ENCODE data around the gene ZZZ3. TPM values are rescaled to one million over a fixed set of nuclear protein-coding genes. Genes with fewer than 3 reads are reported as not detected.

ZZZ3 gene
- total RNA-seq, 1 donor from 2014 or later: 106 TPM

- H3K9ac ChIP-seq: no peak overlapping the region
- peaks cover 26% of the 10 kb centered on the region for H3K36me3 Mint-ChIP-seq
- H3K4me3 Mint-ChIP-seq: no peak overlapping the region
- H3K27me3 ChIP-seq: no peaks in the 10 kb centered on the region
- H3K4me2 ChIP-seq: no peak overlapping the region
- H3K9me3 ChIP-seq (ENCODE audit: low read depth): no peaks in the 10 kb centered on the region
- no peak for DNase-seq (ENCODE audit: low spot score)
- no peaks in the 10 kb centered on the region for H4K20me1 ChIP-seq (ENCODE audit: low read depth)
- H3K27me3 Mint-ChIP-seq (ENCODE audit: insufficient read depth, low read depth): no peaks in the 10 kb centered on the region
- H3K27ac ChIP-seq: no peak overlapping the region
- H3K4me1 Mint-ChIP-seq: no peaks in the 10 kb centered on the region
- no peak for TF ChIP-seq CTCF (IDR thresholded peaks at IDR 0.05)
- TF ChIP-seq EZH2 (IDR thresholded peaks at IDR 0.05): no peak
- TF ChIP-seq EZH2phosphoT487 (IDR thresholded peaks at IDR 0.05): no peak
- H3K36me3 ChIP-seq: peaks cover 33% of the 10 kb centered on the region
- H2AFZ ChIP-seq (replicated peaks): no peak overlapping the region
- H3F3A ChIP-seq (ENCODE audit: low read depth): no peaks in the 10 kb centered on the region
- H3K79me2 ChIP-seq (ENCODE audit: low read depth): no peaks in the 10 kb centered on the region
- no peak overlapping the region for H3K27ac Mint-ChIP-seq
- no peaks in the 10 kb centered on the region for H3K4me1 ChIP-seq
- no peaks in the 10 kb centered on the region for H3K9me3 Mint-ChIP-seq
- H3K4me3 ChIP-seq: no peak overlapping the region
Observed at GRCh38 chr1:77718181-77718580, 35.7 kb upstream of the ZZZ3 start.

GRCh38 chr1:77716065-77716464, 33.6 kb upstream of the ZZZ3 start:
- Histone ChIP-seq H3K9me3 (ENCODE audit: low read depth) (no peaks in the 10 kb centered on the region), H3K4me3 (no peak overlapping the region), H3K4me1 (no peaks in the 10 kb centered on the region), H4K20me1 (ENCODE audit: low read depth) (no peaks in the 10 kb centered on the region), H2AFZ (replicated peaks) (no peak overlapping the region), H3F3A (ENCODE audit: low read depth) (no peaks in the 10 kb centered on the region), H3K27me3 (no peaks in the 10 kb centered on the region), H3K27ac (no peak overlapping the region), H3K9ac (no peak overlapping the region), H3K36me3 (peaks cover 15% of the 10 kb centered on the region), H3K79me2 (ENCODE audit: low read depth) (no peaks in the 10 kb centered on the region), H3K4me2 (no peak overlapping the region)
- H3K4me3 Mint-ChIP-seq: no peak overlapping the region
- DNase-seq (ENCODE audit: low spot score): no peak
- peaks cover 17% of the 10 kb centered on the region for H3K36me3 Mint-ChIP-seq
- no peaks in the 10 kb centered on the region for H3K9me3 Mint-ChIP-seq
- TF ChIP-seq EZH2 (IDR thresholded peaks at IDR 0.05): no peak
- H3K27me3 Mint-ChIP-seq (ENCODE audit: insufficient read depth, low read depth): no peaks in the 10 kb centered on the region
- no peaks in the 10 kb centered on the region for H3K4me1 Mint-ChIP-seq
- H3K27ac Mint-ChIP-seq: no peak overlapping the region

- Histone ChIP-seq H4K20me1 (ENCODE audit: low read depth) (no peaks in the 10 kb centered on the region), H2AFZ (replicated peaks) (no peak overlapping the region), H3K79me2 (ENCODE audit: low read depth) (no peaks in the 10 kb centered on the region), H3K36me3 (peaks cover 4% of the 10 kb centered on the region), H3K9ac (no peak overlapping the region), H3K4me3 (no peak overlapping the region), H3K9me3 (ENCODE audit: low read depth) (no peaks in the 10 kb centered on the region), H3K4me2 (no peak overlapping the region), H3K27me3 (no peaks in the 10 kb centered on the region), H3K27ac (no peak overlapping the region), H3K4me1 (no peaks in the 10 kb centered on the region), H3F3A (ENCODE audit: low read depth) (no peaks in the 10 kb centered on the region)
- H3K4me3 Mint-ChIP-seq: no peak overlapping the region
- TF ChIP-seq CTCF (IDR thresholded peaks at IDR 0.05): no peak
- no peak for TF ChIP-seq EZH2 (IDR thresholded peaks at IDR 0.05)
- TF ChIP-seq EZH2phosphoT487 (IDR thresholded peaks at IDR 0.05): no peak
- H3K4me1 Mint-ChIP-seq: no peaks in the 10 kb centered on the region
- H3K9me3 Mint-ChIP-seq: no peaks in the 10 kb centered on the region
- no peak overlapping the region for H3K27ac Mint-ChIP-seq
- no peak for DNase-seq (ENCODE audit: low spot score)
- no peaks in the 10 kb centered on the region for H3K27me3 Mint-ChIP-seq (ENCODE audit: insufficient read depth, low read depth)
- H3K36me3 Mint-ChIP-seq: peaks cover 11% of the 10 kb centered on the region
Observed at GRCh38 chr1:77709727-77710126, 27.3 kb upstream of the ZZZ3 start.

- no peak overlapping the region for H3K27ac Mint-ChIP-seq
- H4K20me1 ChIP-seq (ENCODE audit: low read depth): no peaks in the 10 kb centered on the region
- no peak overlapping the region for H2AFZ ChIP-seq (replicated peaks)
- H3K27me3 ChIP-seq: no peaks in the 10 kb centered on the region
- H3K27ac ChIP-seq: no peak overlapping the region
- no peaks in the 10 kb centered on the region for H3K9me3 ChIP-seq (ENCODE audit: low read depth)
- DNase-seq (ENCODE audit: low spot score): no peak
- H3K4me1 Mint-ChIP-seq: no peaks in the 10 kb centered on the region
- H3F3A ChIP-seq (ENCODE audit: low read depth): no peaks in the 10 kb centered on the region
- H3K4me3 Mint-ChIP-seq: no peak overlapping the region
- no peaks in the 10 kb centered on the region for H3K36me3 ChIP-seq
- H3K9ac ChIP-seq: no peak overlapping the region
- no peak overlapping the region for H3K4me2 ChIP-seq
- no peaks in the 10 kb centered on the region for H3K27me3 Mint-ChIP-seq (ENCODE audit: insufficient read depth, low read depth)
- H3K4me3 ChIP-seq: no peak overlapping the region
- H3K79me2 ChIP-seq (ENCODE audit: low read depth): no peaks in the 10 kb centered on the region
- TF ChIP-seq CTCF (IDR thresholded peaks at IDR 0.05) (no peak), EZH2 (IDR thresholded peaks at IDR 0.05) (no peak), EZH2phosphoT487 (IDR thresholded peaks at IDR 0.05) (no peak)
- H3K9me3 Mint-ChIP-seq: no peaks in the 10 kb centered on the region
- peaks cover 3% of the 10 kb centered on the region for H3K36me3 Mint-ChIP-seq
- no peaks in the 10 kb centered on the region for H3K4me1 ChIP-seq
Observed at GRCh38 chr1:77706321-77706720, 23.9 kb upstream of the ZZZ3 start.
